CD8-positive, alpha-beta memory T cell (primary cell): Measurements from ENCODE around the gene TEP1. TPM values are rescaled to one million over a fixed set of nuclear protein-coding genes. Genes with fewer than 3 reads are reported as not detected.
"Not testable (repeated sequence)": the region's sequence is repeated elsewhere in the genome, so short reads cannot be mapped to it uniquely, and the experiment has no call there.

Experiments
- CTCF ChIA-PET: fragments of 350-600 bp; sonication (Branson Sonifier 250); formaldehyde crosslinking; loops from one replicate; lab custom pipeline; 2021; ENCODE audit warnings: antibody characterized with exemption; lab: Charles Lee
- POLR2A ChIA-PET: fragments of 350-600 bp; sonication (Branson Sonifier 250); formaldehyde crosslinking; loops from one replicate; lab custom pipeline; 2021; ENCODE audit warnings: antibody characterized with exemption; lab: Charles Lee
- DNase-seq, 5 donors: peaks; one replicate each; pipeline versions ENCODE4 v3.0.0 to v3.0.0-alpha.2; 2020 to 2022; ENCODE audit warnings: mixed read lengths in 1 of 5
- H3K27ac ChIP-seq: one replicate; pipeline ENCODE4 v1.7.0; 2013; ENCODE audit warnings: low read depth, mild to moderate bottlenecking, low read length, moderate library complexity
- H3K27me3 ChIP-seq: 2 replicates; pipeline ENCODE4 v1.7.0; 2013; ENCODE audit warnings: low read length, mild to moderate bottlenecking; ENCODE audit not compliant: insufficient read depth, poor library complexity, severe bottlenecking
- H3K36me3 ChIP-seq: 2 replicates; pipeline ENCODE4 v1.7.0; 2013; ENCODE audit warnings: mild to moderate bottlenecking, low read length, moderate library complexity; ENCODE audit not compliant: insufficient read depth
- H3K4me1 ChIP-seq: 2 replicates; pipeline ENCODE4 v1.7.0; 2013; ENCODE audit warnings: mild to moderate bottlenecking, low read length, moderate library complexity; ENCODE audit not compliant: insufficient read depth
- H3K4me3 ChIP-seq: 2 replicates; pipeline ENCODE4 v1.7.0; 2013; ENCODE audit warnings: mild to moderate bottlenecking, low read length
- H3K9me3 ChIP-seq: 2 replicates; pipeline ENCODE4 v1.7.0; 2013; ENCODE audit warnings: mild to moderate bottlenecking, low read length
- H3K27ac Mint-ChIP-seq, 8 donors: one replicate each; pipeline ENCODE4 v1.8.0; 2020 to 2021; ENCODE audit warnings: mixed read lengths in 8 of 8, mild to moderate bottlenecking in 6 of 8, inconsistent platforms in 3 of 8, moderate library complexity in 3 of 8
- H3K27me3 Mint-ChIP-seq, 2 donors: one replicate each; pipeline ENCODE4 v1.8.0; 2020 to 2021; ENCODE audit warnings: mixed read lengths in 2 of 2, mild to moderate bottlenecking in 1 of 2, moderate library complexity in 1 of 2
- H3K36me3 Mint-ChIP-seq, 3 donors: one replicate each; pipeline ENCODE4 v1.8.0; 2020 to 2021; ENCODE audit warnings: mixed read lengths in 3 of 3, inconsistent platforms in 1 of 3, mild to moderate bottlenecking in 1 of 3
- H3K4me1 Mint-ChIP-seq, 3 donors: one replicate each; pipeline ENCODE4 v1.8.0; 2020 to 2021; ENCODE audit warnings: mixed read lengths in 3 of 3, inconsistent platforms in 1 of 3, mild to moderate bottlenecking in 1 of 3
- H3K4me3 Mint-ChIP-seq, 7 donors: one replicate each; pipeline ENCODE4 v1.8.0; 2020 to 2021; ENCODE audit warnings: mixed read lengths in 7 of 7, mild to moderate bottlenecking in 6 of 7, moderate library complexity in 4 of 7, inconsistent platforms in 2 of 7
- H3K9me3 Mint-ChIP-seq, 5 donors: one replicate each; pipeline ENCODE4 v1.8.0; 2020 to 2022; ENCODE audit warnings: mixed read lengths in 5 of 5, mild to moderate bottlenecking in 3 of 5, moderate library complexity in 2 of 5, inconsistent platforms in 1 of 5
- polyA plus RNA-seq: library from polyadenylated mRNA; unstranded; fragments of 300-500 nt; fragmentation: Illumina TruSeq; gene quantifications from one replicate; pipeline ENCODE4 v1.2.3, GENCODE V29; 2021
- total RNA-seq, 2 experiments: library from RNA; stranded (reverse); gene quantifications; one replicate each; pipeline ENCODE4 v1.2.3, GENCODE V29; 2021

Gene TEP1
- total and polyA plus RNA-seq, 3 experiments from 2014 or later = 9.1 to 33.0 (median 31.7) TPM

- ChIA-PET POLR2A (no interaction called here), CTCF (no interaction called here)
- Mint-ChIP-seq H3K4me3 (no peak overlapping the region), H3K27ac (no peak overlapping the region), H3K27me3 (no peaks in the 10 kb centered on the region), H3K36me3 (peaks cover 19 to 96% (median 28%) of the 10 kb centered on the region in 3 donors), H3K9me3 (no peaks in the 10 kb centered on the region), H3K4me1 (no peaks in the 10 kb centered on the region)
- Histone ChIP-seq H3K9me3 (no peaks in the 10 kb centered on the region), H3K36me3 (peaks cover 72% of the 10 kb centered on the region), H3K4me1 (no peaks in the 10 kb centered on the region), H3K27ac (no peak overlapping the region), H3K4me3 (no peak overlapping the region), H3K27me3 (no peaks in the 10 kb centered on the region)
- no peak for DNase-seq
These were observed 37.2 kb downstream of the TEP1 start for GRCh38 chr14:20376071-20376588.

- H3K9me3 Mint-ChIP-seq = no peaks in the 10 kb centered on the region
- ChIA-PET POLR2A (no interaction called here), CTCF (no interaction called here)
- H3K27ac Mint-ChIP-seq = peak overlapping the region in 1 of 8 donors; percentile 9
- no peaks in the 10 kb centered on the region for H3K27me3 Mint-ChIP-seq
- no peak overlapping the region for H3K4me3 ChIP-seq
- H3K36me3 ChIP-seq = peaks cover 72% of the 10 kb centered on the region
- no peaks in the 10 kb centered on the region for H3K4me1 ChIP-seq
- H3K27ac ChIP-seq = no peak overlapping the region
- peaks cover 14 to 96% (median 28%) of the 10 kb centered on the region in 3 donors for H3K36me3 Mint-ChIP-seq
- H3K4me1 Mint-ChIP-seq = no peaks in the 10 kb centered on the region
- no peak for DNase-seq
- H3K9me3 ChIP-seq = no peaks in the 10 kb centered on the region
- H3K27me3 ChIP-seq = no peaks in the 10 kb centered on the region
- H3K4me3 Mint-ChIP-seq = no peak overlapping the region
These were observed 37.8 kb downstream of the TEP1 start for GRCh38 chr14:20375471-20375870.

GRCh38 chr14:20372796-20373195 lies 40.5 kb downstream of the TEP1 start:
- Histone ChIP-seq H3K27me3 (no peaks in the 10 kb centered on the region), H3K9me3 (no peaks in the 10 kb centered on the region), H3K27ac (no peak overlapping the region), H3K4me3 (no peak overlapping the region), H3K36me3 (peaks cover 60% of the 10 kb centered on the region), H3K4me1 (no peaks in the 10 kb centered on the region)
- Mint-ChIP-seq H3K36me3 (peaks cover 20 to 93% (median 37%) of the 10 kb centered on the region in 3 donors), H3K4me1 (peaks cover 0 to 2% (median 0%) of the 10 kb centered on the region in 3 donors), H3K27me3 (no peaks in the 10 kb centered on the region), H3K27ac (peak overlapping the region in 3 of 8 donors; percentile 33 to 51 (median 34)), H3K9me3 (no peaks in the 10 kb centered on the region), H3K4me3 (no peak overlapping the region)
- CTCF ChIA-PET = no interaction called here
- POLR2A ChIA-PET = no interaction called here
- no peak for DNase-seq

GRCh38 chr14:20365928-20366327 lies 47.4 kb downstream of the TEP1 start:
- Mint-ChIP-seq H3K27me3 (no peaks in the 10 kb centered on the region), H3K4me3 (no peak overlapping the region), H3K4me1 (peaks cover 0 to 2% (median 0%) of the 10 kb centered on the region in 3 donors), H3K36me3 (peaks cover 8 to 68% (median 18%) of the 10 kb centered on the region in 3 donors), H3K27ac (no peak overlapping the region), H3K9me3 (no peaks in the 10 kb centered on the region)
- DNase-seq = no peak
- peaks cover 23% of the 10 kb centered on the region for H3K36me3 ChIP-seq
- no peak overlapping the region for H3K27ac ChIP-seq
- no peaks in the 10 kb centered on the region for H3K27me3 ChIP-seq
- POLR2A ChIA-PET = no interaction called here
- CTCF ChIA-PET = no interaction called here
- H3K4me3 ChIP-seq = no peak overlapping the region
- H3K4me1 ChIP-seq = no peaks in the 10 kb centered on the region
- H3K9me3 ChIP-seq = no peaks in the 10 kb centered on the region

- H3K9me3 Mint-ChIP-seq, H3K27me3 Mint-ChIP-seq, H3K4me3 Mint-ChIP-seq, H3K4me3 ChIP-seq, H3K27ac ChIP-seq, H3K27me3 ChIP-seq, H3K4me1 ChIP-seq, POLR2A ChIA-PET, DNase-seq, CTCF ChIA-PET, H3K9me3 ChIP-seq: not testable (repeated sequence)
- Mint-ChIP-seq H3K36me3 (peaks cover 4 to 69% (median 15%) of the 10 kb centered on the region in 3 donors), H3K27ac (peak overlapping the region in 7 of 8 donors; percentile 48 to 89 (median 61)), H3K4me1 (peaks cover 0 to 11% (median 0%) of the 10 kb centered on the region in 3 donors)
- H3K36me3 ChIP-seq = peaks cover 18% of the 10 kb centered on the region
These were observed 54.8 kb downstream of the TEP1 start for GRCh38 chr14:20358474-20358873.

- ChIA-PET POLR2A (no interaction called here), CTCF (interaction anchor here (1.7 to 3.7 kb wide), 2 partner anchors 12 to 253 kb away, joined by 5 to 15 read pairs; partner anchors contain the start of gene PARP2)
- H3K27me3 Mint-ChIP-seq = no peaks in the 10 kb centered on the region
- H3K4me3 Mint-ChIP-seq = no peak overlapping the region
- Histone ChIP-seq H3K9me3 (no peaks in the 10 kb centered on the region), H3K27ac (no peak overlapping the region), H3K36me3 (peaks cover 18% of the 10 kb centered on the region), H3K4me1 (no peaks in the 10 kb centered on the region), H3K4me3 (no peak overlapping the region), H3K27me3 (no peaks in the 10 kb centered on the region)
- H3K27ac Mint-ChIP-seq = peak overlapping the region in 2 of 8 donors; percentile 11 to 82
- H3K9me3 Mint-ChIP-seq = no peaks in the 10 kb centered on the region
- H3K36me3 Mint-ChIP-seq = peaks cover 4 to 73% (median 15%) of the 10 kb centered on the region in 3 donors
- no peak for DNase-seq
- peaks cover 0 to 11% (median 0%) of the 10 kb centered on the region in 3 donors for H3K4me1 Mint-ChIP-seq
These were observed 56.9 kb downstream of the TEP1 start for GRCh38 chr14:20356422-20356821.

- no peak overlapping the region for H3K4me3 Mint-ChIP-seq
- peaks cover 4 to 63% (median 11%) of the 10 kb centered on the region in 3 donors for H3K36me3 Mint-ChIP-seq
- H3K4me1 Mint-ChIP-seq = peaks cover 2 to 4% (median 2%) of the 10 kb centered on the region in 3 donors
These were observed 62.4 kb downstream of the TEP1 start for GRCh38 chr14:20350860-20351259.

GRCh38 chr14:20350282-20350681 lies 63.0 kb downstream of the TEP1 start:
- Histone ChIP-seq H3K4me1 (no peaks in the 10 kb centered on the region), H3K9me3 (no peaks in the 10 kb centered on the region), H3K27ac (no peak overlapping the region), H3K36me3 (peaks cover 14% of the 10 kb centered on the region), H3K4me3 (no peak overlapping the region), H3K27me3 (no peaks in the 10 kb centered on the region)
- ChIA-PET POLR2A (no interaction called here), CTCF (interaction anchor here (1.6 to 1.8 kb wide), 2 partner anchors 23 to 263 kb away, joined by 3 to 5 read pairs; no protein-coding TSS in a partner anchor)
- Mint-ChIP-seq H3K4me3 (no peak overlapping the region), H3K4me1 (peaks cover 4 to 8% (median 4%) of the 10 kb centered on the region in 3 donors), H3K27me3 (no peaks in the 10 kb centered on the region), H3K27ac (peak overlapping the region in 4 of 8 donors; percentile 4 to 62 (median 42)), H3K36me3 (peaks cover 4 to 65% (median 14%) of the 10 kb centered on the region in 3 donors), H3K9me3 (no peaks in the 10 kb centered on the region)
- DNase-seq = no peak

More at GRCh38 chr14:20350860-20351259, 62.4 kb downstream of the TEP1 start:
- Mint-ChIP-seq H3K27ac (peak overlapping the region in 2 of 8 donors; percentile 54 to 62), H3K27me3 (no peaks in the 10 kb centered on the region), H3K9me3 (no peaks in the 10 kb centered on the region)
- CTCF ChIA-PET = interaction anchor here (1.6 kb wide), 1 partner anchor 262 kb away, joined by 3 read pairs; no protein-coding TSS in a partner anchor
- Histone ChIP-seq H3K36me3 (peaks cover 14% of the 10 kb centered on the region), H3K9me3 (no peaks in the 10 kb centered on the region), H3K27ac (no peak overlapping the region), H3K27me3 (no peaks in the 10 kb centered on the region), H3K4me1 (no peaks in the 10 kb centered on the region), H3K4me3 (no peak overlapping the region)
- POLR2A ChIA-PET = no interaction called here
- no peak for DNase-seq
